Mesodermal cell (in vitro differentiated cells): ENCODE data around the gene STAT5A.
A peak's percentile ranks its signal among the peaks of the same experiment; 100 is the strongest.
"Not testable (repeated sequence)": the region's sequence is repeated elsewhere in the genome, so short reads cannot be mapped to it uniquely, and the experiment has no call there.

ENCODE experiments used
- H3K27ac ChIP-seq: 2 replicates; pipeline ENCODE4 v1.7.0; 2013; ENCODE audit warnings: mild to moderate bottlenecking, low read depth, low read length, moderate library complexity; ENCODE audit not compliant: severe bottlenecking
- H3K36me3 ChIP-seq: 2 replicates; pipeline ENCODE4 v1.7.1; 2013; ENCODE audit warnings: mild to moderate bottlenecking, low read length, moderate library complexity; ENCODE audit not compliant: control insufficient read depth, insufficient read depth
- H3K4me1 ChIP-seq: one replicate; pipeline ENCODE4 v1.7.1; 2013; ENCODE audit warnings: mild to moderate bottlenecking, low read length; ENCODE audit not compliant: insufficient read depth, control insufficient read depth, poor library complexity, severe bottlenecking
- H3K4me3 ChIP-seq: 2 replicates; pipeline ENCODE4 v1.7.0; 2013; ENCODE audit warnings: low read length, control low read depth, mild to moderate bottlenecking; ENCODE audit not compliant: insufficient read depth, poor library complexity, severe bottlenecking; ENCODE audit errors: extremely low read depth
- H3K9me3 ChIP-seq: 2 replicates; pipeline ENCODE4 v1.7.1; 2013; ENCODE audit warnings: mild to moderate bottlenecking, low read length, moderate library complexity; ENCODE audit not compliant: control insufficient read depth
- WGBS, 2 experiments: methylation state at CpG; one replicate each; pipeline ENCODE4 v1.1.5; 2013; ENCODE audit warnings: missing lambda C conversion rate in 2 of 2; ENCODE audit not compliant: insufficient coverage in 2 of 2; 5-methylcytosine and 5-hydroxymethylcytosine counted together

The STAT5A gene

DNA sequence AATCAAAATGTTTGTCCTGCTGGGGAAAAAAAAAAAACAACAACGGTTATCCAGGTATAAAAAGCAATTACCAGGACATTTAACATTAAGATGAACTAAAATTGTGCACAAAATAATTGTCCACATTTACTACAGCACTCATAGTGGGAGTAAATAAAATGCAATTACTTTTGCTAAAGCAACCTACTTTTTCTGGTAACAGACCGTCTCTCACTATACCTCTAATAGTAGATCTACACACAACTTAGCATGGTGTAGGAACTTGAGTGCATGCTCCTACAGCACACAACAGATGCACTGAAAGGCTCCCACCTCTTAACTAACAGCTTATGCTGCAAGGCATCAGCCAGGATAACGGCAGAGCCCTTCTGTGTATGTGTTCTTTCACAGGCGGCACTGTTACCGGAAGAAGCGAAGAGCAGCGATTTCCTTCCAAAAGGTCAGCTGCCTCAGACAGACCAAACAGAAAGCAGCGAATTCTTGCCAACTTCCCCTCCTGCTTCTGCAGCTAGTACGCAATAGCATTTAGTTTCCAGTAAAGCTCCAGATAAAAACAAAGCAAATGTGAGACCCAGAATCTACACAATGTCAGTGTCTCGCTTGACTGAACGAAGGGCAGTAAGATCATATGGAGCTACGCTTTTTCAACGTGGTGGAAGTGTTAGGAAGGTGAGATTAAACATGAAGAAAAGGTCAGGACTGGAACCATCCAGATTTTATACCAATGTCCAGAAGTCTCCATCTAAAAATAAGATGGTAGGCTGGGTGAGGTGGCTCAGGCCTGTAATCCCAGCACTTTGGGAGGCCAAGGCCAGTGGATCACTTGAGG is 39.7 kb upstream of the STAT5A start:
- peaks cover 6% of the 10 kb centered on the region for H3K36me3 ChIP-seq
- no peak overlapping the region for H3K4me3 ChIP-seq
- H3K27ac ChIP-seq = peak overlapping the region; percentile 43
- H3K9me3 ChIP-seq = peaks cover 4% of the 10 kb centered on the region
- WGBS, 2 experiments = 90% methylated on average over 8 to 12 of the region's 13 CpGs
- peaks cover 8% of the 10 kb centered on the region for H3K4me1 ChIP-seq

DNA sequence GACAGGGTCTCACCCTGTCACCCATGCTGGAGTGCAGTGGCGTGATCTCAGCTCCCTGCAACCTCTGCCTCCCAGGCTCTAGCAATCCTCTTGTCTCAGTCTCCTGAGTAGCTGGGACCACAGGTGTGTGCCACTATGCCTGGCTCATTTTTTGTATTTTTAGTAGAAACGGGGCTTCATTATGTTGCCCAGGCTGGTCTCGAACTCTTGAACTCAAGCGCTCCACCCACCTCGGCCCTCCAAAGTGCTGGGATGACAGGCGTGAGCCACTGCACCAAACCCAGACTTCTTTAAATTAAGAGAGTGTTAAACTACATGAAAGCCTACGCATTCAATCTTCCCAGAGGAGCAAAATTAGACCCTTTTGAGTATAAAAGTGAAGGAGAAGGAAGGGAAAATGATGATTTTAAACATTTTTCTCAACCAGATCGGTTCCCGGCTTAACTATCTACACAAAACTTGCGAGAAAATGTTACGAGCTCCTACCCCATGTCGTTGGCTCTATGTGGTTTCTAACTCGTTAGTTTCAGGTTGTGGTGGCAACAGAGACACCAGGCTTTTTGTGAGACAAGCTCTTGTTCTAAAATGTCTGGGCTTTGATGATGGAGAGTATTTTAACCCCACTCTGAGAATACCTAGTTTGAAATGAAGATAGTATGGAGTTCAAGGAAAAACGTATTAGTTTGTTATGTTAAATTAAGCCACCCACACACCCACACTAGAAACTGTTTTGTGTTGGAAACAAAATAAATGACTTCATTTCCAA is 38.4 kb upstream of the STAT5A start:
- Histone ChIP-seq H3K9me3 (peaks cover 4% of the 10 kb centered on the region), H3K36me3 (peaks cover 6% of the 10 kb centered on the region), H3K27ac (no peak overlapping the region), H3K4me3 (no peak overlapping the region), H3K4me1 (peaks cover 8% of the 10 kb centered on the region)
- WGBS, 2 experiments = 94 to 99% methylated on average over 7 to 12 of the region's 14 CpGs

DNA sequence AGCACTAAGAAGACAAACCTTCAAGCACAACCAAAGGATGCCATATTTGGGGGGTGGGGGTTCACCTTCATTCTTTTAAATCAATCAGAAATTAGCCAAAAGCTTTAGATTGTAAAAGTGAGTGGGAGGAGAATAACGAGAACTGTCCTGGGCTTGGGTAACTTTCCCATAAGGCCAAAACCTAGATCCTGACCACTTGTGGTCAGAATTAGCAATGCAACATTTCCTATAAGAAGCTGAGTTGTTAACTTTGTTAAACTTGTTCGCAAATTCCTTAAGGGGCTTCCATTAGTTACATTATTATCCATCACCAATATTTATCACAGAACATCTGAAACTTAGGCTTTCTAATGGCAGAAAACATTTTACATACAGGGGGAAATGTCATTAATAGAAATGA is 37.2 kb upstream of the STAT5A start:
- Histone ChIP-seq H3K9me3 (peaks cover 4% of the 10 kb centered on the region), H3K4me3 (no peak overlapping the region), H3K4me1 (peaks cover 8% of the 10 kb centered on the region), H3K36me3 (peaks cover 6% of the 10 kb centered on the region), H3K27ac (no peak overlapping the region)
- 100% methylated on average over 1 of the region's 2 CpGs; no CpG with 5 or more reads in 1 of the 2 experiments for WGBS, 2 experiments

DNA sequence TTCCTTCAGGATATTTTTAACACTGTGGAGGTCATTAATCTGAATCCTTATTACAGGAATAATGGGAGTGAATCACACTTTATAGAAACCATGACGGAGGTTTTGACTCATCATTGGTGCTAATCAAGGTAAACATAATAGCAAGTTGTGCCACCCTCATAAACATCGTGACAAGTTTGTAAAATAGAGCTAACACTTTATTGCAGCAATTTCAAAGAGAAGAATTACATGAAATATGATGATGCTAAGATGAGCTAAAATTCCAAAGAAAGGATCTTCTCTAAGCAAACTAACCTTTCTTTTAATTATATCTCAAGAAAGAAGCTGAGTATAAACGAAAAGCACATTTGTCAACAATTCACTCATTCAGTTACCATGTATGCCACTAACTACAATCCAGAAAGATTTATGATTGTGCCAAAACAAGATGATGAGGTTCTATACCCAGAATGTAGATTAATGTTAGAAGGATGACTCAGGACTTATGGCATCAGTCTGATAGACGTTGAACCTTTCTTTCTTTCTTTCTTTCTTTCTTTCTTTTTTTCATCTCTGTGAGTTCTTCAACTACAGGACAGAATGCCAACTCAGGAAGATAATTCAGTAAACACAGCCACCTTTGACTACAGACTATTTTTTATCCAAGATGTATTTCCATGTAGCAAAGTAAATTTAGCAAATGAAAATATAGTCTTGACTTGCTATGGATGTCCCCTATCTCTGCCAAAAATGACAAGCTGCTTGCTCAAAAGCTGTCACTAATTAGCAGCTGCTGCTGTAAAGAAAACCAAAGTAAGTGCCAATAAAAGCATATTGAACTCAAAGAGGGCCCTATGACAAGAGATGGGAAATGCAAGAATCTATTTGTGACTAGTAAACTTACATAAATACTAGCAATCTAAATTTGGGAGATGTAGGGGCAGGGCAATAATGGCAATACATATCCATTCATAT is 35.4 kb upstream of the STAT5A start:
- peaks cover 1% of the 10 kb centered on the region for H3K36me3 ChIP-seq
- peaks cover 6% of the 10 kb centered on the region for H3K4me1 ChIP-seq
- H3K27ac ChIP-seq = no peak overlapping the region
- H3K9me3 ChIP-seq = no peaks in the 10 kb centered on the region
- 94 to 100% methylated on average over 1 to 2 of the region's 4 CpGs for WGBS, 2 experiments
- no peak overlapping the region for H3K4me3 ChIP-seq

DNA sequence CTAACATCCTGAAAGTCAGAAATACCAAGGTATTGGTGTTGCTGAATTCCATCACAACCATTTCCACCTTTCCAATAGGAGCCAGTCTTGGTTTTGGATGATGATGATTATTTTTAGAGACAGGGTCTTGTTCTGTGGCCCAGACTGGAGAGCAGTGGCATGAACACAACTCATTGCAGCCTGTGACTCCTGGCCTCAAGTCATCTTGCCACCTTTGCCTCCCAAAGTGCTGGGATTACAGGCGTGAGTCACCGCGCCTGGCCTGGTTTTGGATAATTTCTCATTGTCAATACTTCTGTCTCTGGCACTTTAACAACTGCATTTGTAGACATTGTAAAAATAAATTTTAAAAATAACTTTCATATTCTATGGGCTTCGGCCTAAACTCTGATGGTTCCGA is 34.7 kb upstream of the STAT5A start:
- no peaks in the 10 kb centered on the region for H3K9me3 ChIP-seq
- 94 to 100% methylated on average over 3 of the region's 5 CpGs for WGBS, 2 experiments
- H3K4me3 ChIP-seq = no peak overlapping the region
- no peaks in the 10 kb centered on the region for H3K36me3 ChIP-seq
- H3K27ac ChIP-seq = no peak overlapping the region
- H3K4me1 ChIP-seq = peaks cover 2% of the 10 kb centered on the region

DNA sequence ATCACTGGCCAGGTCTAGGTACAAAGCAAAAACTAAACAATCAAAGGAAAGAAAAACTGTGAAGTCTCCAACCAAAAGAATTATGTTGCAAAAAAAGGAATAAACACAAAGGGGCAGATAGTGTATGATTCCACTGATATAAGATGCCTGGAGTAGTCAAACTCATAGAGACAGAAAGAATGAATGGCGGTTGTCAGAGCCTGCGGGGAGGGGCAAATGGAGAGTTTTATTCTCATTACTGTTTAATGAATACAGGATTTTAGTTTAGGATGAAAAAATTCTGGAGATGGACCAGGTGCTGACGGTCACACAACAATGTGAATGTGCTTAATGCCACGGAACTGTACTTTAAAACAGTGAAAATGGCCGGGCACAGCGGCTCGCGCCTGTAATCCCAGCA is 32.9 kb upstream of the STAT5A start:
- Histone ChIP-seq H3K4me1 (no peaks in the 10 kb centered on the region), H3K4me3 (no peak overlapping the region), H3K36me3 (no peaks in the 10 kb centered on the region), H3K27ac (no peak overlapping the region), H3K9me3 (no peaks in the 10 kb centered on the region)
- 89 to 93% methylated on average over 8 of the region's 8 CpGs for WGBS, 2 experiments

DNA sequence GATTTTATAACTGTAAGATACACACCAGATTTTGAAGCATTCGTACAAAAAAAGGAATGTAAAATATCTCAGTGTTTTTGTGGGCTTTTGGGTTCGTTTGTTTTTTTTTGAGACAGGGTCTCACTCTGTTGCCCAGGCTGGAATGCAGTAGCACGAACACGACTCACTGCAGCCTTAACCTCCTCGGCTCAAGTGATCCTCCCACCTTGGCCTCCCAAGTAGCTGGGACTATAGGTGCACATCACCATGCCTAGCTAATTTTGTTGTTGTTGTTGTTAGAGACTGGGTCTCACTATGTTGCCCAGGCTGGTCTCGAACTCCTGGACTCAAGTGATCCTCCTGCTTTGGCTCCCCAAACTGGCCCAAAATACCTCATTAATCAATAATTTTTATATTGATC is 28.0 kb upstream of the STAT5A start:
- H3K36me3 ChIP-seq = no peaks in the 10 kb centered on the region
- no peaks in the 10 kb centered on the region for H3K4me1 ChIP-seq
- no CpG with 5 or more reads among the region's 6 CpGs for WGBS, 2 experiments
- no peak overlapping the region for H3K4me3 ChIP-seq
- H3K27ac ChIP-seq = no peak overlapping the region
- H3K9me3 ChIP-seq = no peaks in the 10 kb centered on the region

DNA sequence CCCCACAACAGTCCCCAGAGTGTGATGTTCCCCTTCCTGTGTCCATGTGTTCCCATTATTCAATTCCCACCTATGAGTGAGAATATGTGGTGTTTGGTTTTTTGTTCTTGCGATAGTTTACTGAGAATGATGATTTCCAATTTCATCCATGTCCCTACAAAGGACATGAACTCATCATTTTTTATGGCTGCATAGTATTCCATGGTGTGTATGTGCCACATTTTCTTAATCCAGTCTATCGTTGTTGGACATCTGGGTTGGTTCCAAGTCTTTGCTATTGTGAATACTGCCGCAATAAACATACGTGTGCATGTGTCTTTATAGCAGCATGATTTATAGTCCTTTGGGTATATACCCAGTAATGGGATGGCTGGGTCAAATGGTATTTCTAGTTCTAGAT is 23.9 kb upstream of the STAT5A start:
- H3K9me3 ChIP-seq = not testable (repeated sequence)

DNA sequence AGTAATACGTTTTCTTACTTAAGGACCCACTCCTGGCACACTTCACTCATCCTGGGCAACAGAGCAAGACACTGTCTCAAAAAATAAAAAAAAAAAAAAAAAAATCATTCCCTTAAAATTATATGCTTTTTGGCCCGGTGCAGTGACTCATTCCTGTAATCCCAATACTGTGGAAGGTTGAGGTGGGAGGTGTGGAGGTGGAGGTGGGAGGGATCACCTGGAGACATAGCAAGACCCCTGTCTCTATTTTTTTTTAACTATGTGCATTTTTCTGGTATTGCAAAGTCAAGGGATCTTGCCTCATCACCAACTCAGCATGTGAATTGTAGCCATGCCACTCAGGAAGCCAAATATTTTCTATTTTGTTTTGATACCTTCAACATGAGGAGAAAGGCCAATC is 21.8 kb upstream of the STAT5A start:
- Histone ChIP-seq H3K4me3 (no peak overlapping the region), H3K9me3 (no peaks in the 10 kb centered on the region), H3K27ac (no peak overlapping the region), H3K36me3 (no peaks in the 10 kb centered on the region), H3K4me1 (peaks cover 6% of the 10 kb centered on the region)
- no CpG with 5 or more reads among the region's 2 CpGs for WGBS, 2 experiments

More for the DNA sequence above, 23.9 kb upstream of the STAT5A start:
- H3K36me3 ChIP-seq, H3K4me3 ChIP-seq, H3K4me1 ChIP-seq, H3K27ac ChIP-seq: not testable (repeated sequence)
- no CpG with 5 or more reads among the region's 4 CpGs for WGBS, 2 experiments

DNA sequence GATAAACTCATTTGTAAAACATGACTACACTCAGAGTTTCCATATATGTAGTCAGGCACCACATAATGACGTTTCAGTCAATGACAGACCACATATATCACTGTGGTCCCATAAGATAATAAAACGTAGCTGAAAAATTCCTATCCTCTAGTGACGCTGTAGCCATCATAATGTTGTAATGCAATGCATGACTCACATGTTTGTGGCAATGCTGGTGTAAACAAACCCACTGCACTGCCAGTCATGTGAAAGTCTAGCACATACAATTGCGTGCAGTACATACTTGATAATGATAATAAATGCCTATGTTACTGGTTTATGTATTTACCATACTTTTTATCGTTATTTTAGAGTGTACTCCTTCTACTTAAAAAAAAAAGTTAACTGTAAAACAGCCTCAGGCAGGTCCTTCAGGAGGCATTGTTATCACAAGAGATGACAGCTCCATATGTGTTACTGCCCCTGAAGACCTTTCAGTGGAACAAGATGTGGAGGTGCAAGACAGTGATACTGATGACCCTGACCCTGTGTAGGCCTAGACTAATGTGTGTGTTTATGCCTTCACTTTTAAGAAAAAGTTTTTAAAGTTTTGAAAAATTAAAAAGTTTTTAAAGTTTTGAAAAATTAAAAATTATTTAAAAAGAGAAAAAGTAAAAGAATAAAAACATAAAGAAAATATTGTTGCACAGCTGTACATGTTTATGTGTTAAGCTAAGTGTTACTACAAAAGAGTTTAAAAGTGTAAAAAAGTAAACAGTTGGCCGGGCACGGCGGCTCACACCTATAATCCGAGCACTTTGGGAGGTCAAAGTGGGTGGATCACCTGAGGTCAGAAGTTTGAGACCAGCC is 21.2 kb upstream of the STAT5A start:
- H3K9me3 ChIP-seq = no peaks in the 10 kb centered on the region
- WGBS, 2 experiments = 83 to 93% methylated on average over 3 to 5 of the region's 9 CpGs
- H3K27ac ChIP-seq = no peak overlapping the region
- peaks cover 6% of the 10 kb centered on the region for H3K4me1 ChIP-seq
- no peaks in the 10 kb centered on the region for H3K36me3 ChIP-seq
- no peak overlapping the region for H3K4me3 ChIP-seq
